GM13977 (cell line): ENCODE data around the gene TOGARAM2.

ENCODE experiments used
- DNase-seq: peaks from one replicate; pipeline ENCODE4 v3.0.0; 2012; ENCODE audit warnings: low spot score
- in situ Hi-C: fragments of 300-500 bp; cut with MboI; formaldehyde crosslinking; loops from one replicate; pipeline ENCODE4 v1.12.0; 2022; ENCODE audit warnings: low sequenced_read_pairs, low pct_unique_long_range_greater_than_20kb, mixed read lengths, inconsistent platforms; ENCODE audit not compliant: unreplicated experiment
- TF ChIP-seq, protein P1 (sequence below): IDR thresholded peaks from 2 replicates; pipeline ENCODE4 v1.5.1; 2012; ENCODE audit warnings: mild to moderate bottlenecking, control low read depth; ENCODE audit not compliant: insufficient read depth; ENCODE audit errors: extremely low read depth, missing control alignments

TOGARAM2 gene

DNA sequence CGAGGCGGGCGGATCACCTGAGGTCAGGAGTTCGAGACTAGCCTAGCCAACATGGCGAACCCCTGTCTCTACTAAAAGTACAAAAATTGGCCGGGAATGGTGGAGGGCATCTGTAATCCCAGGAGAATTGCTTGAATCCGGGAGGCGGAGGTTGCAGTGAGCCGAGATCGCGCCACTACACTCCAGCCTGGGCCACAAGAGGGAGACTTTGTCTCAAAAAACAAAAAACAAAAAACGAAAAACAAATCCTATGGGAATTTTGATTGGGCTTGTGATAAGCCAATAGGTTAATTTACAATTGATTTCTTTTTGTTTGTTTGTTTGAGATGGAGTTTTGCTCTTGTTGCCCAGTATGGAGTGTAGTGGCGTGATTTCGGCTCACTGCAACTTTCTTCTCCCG is 24.2 kb upstream of the TOGARAM2 start:
- in situ Hi-C loops, result loop anchor here (25.0 kb wide), 1 partner anchor 880 kb away; no protein-coding TSS in a partner anchor
- TF ChIP-seq, protein P1, sequence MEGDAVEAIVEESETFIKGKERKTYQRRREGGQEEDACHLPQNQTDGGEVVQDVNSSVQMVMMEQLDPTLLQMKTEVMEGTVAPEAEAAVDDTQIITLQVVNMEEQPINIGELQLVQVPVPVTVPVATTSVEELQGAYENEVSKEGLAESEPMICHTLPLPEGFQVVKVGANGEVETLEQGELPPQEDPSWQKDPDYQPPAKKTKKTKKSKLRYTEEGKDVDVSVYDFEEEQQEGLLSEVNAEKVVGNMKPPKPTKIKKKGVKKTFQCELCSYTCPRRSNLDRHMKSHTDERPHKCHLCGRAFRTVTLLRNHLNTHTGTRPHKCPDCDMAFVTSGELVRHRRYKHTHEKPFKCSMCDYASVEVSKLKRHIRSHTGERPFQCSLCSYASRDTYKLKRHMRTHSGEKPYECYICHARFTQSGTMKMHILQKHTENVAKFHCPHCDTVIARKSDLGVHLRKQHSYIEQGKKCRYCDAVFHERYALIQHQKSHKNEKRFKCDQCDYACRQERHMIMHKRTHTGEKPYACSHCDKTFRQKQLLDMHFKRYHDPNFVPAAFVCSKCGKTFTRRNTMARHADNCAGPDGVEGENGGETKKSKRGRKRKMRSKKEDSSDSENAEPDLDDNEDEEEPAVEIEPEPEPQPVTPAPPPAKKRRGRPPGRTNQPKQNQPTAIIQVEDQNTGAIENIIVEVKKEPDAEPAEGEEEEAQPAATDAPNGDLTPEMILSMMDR, result peak; percentile 49

DNA sequence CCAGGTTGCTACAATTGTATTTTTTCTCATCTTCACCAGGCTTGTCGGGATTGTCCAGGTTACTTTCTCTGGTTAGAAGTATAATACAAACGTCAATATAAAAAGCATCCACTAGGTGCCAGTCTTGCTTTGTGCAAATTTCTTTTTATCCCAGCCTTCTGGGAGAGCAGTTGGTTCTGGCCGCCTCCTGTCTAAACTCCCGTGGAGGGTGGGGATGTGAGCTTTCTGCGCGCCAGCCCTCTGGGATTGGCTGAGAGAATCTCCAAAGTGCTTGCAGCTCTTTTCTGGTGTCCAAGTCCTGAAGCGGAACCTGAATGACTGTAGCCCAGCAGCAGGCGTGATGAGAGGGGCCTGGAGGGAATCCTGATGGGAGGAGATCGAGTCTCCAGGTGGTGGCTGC is 22.4 kb upstream of the TOGARAM2 start:
- in situ Hi-C loops, result loop anchor here (25.0 kb wide), 1 partner anchor 879 kb away; no protein-coding TSS in a partner anchor
- TF ChIP-seq, protein P1, result peak; percentile 58
- DNase-seq, result peak; percentile 73

More for the DNA sequence above, 24.2 kb upstream of the TOGARAM2 start:
- DNase-seq, result no peak

DNA sequence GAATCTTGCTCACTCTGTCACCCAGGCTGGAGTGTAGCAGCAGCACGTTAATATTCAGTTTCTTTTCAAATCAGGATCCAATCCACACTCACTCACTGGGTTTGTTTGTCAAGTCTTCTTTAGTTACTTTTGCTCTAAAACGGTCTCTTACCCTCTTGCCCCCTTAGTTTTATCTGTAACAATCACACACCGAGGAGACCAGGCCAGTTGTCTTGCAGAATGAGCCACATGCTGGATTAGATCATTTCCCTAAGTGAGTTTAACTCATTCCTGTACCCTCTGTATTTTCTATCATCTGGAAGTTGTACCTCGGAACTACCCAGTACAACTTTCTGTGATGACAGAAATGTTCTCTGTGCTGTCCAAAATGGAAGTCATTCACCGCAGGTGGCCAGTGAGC is 20.7 kb upstream of the TOGARAM2 start:
- TF ChIP-seq, protein P1, result no peak
- DNase-seq, result no peak
- in situ Hi-C loops, result loop anchor here (5.0 to 25.0 kb wide), 2 partner anchors 237 to 877 kb away; no protein-coding TSS in a partner anchor

DNA sequence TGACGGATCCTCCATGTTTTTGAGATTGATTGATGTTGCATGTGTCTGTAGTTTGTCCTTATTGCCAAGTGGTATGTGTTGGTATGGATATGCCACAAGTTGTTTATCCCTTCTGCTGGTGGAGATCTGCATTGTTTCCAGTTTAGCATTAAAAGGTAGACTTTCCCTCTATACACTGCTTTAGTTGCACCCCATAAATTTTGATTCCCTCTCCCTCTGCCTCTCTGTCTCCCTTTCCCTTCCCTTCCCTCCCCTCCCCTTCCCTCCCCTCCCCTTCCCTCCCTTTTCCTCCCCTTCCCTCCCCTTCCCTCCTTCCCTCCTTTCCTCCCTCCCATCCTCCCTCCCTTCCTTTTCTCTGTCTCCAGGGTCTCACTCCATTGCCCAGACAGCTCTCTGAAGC is 18.6 kb upstream of the TOGARAM2 start:
- in situ Hi-C loops, result loop anchor here (5.0 to 25.0 kb wide), 2 partner anchors 235 to 875 kb away; no protein-coding TSS in a partner anchor
- TF ChIP-seq, protein P1, result no peak
- no peak for DNase-seq

DNA sequence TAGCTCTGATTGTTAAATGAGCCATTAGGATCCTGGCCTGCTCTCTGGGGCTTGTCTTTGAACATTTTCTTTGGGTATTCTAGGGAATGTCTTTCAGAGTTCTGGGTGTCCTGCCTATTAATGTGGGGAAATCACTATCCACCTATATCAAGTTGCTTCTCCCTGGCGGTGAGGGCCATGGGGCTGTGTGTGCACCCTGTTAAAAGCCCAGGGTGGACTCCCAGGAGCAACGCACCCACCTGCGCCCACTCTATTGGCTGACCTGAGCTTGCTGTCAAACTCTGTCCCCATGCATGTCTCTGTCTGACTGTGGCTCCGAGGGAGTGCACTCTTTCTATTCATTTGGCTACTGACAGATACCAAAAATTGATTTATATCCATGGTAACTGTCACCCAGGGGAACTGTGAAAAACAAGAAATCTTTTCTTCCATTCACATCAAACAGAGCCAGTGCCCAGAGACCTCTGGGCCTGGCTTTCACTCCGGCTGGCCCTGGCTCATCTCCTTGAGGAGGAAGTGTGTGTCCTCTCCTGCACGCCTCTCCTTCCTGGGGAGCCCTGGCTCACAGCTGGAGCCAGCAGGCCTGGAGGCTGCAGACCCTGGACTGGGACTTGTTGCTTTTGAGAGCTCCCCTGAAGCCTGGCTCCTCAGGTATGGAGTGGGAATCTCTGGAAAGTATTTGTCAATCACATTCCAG is 10.5 kb upstream of the TOGARAM2 start:
- TF ChIP-seq, protein P1, result no peak
- in situ Hi-C loops, result loop anchor here (25.0 kb wide), 1 partner anchor 867 kb away; no protein-coding TSS in a partner anchor
- DNase-seq, result no peak

DNA sequence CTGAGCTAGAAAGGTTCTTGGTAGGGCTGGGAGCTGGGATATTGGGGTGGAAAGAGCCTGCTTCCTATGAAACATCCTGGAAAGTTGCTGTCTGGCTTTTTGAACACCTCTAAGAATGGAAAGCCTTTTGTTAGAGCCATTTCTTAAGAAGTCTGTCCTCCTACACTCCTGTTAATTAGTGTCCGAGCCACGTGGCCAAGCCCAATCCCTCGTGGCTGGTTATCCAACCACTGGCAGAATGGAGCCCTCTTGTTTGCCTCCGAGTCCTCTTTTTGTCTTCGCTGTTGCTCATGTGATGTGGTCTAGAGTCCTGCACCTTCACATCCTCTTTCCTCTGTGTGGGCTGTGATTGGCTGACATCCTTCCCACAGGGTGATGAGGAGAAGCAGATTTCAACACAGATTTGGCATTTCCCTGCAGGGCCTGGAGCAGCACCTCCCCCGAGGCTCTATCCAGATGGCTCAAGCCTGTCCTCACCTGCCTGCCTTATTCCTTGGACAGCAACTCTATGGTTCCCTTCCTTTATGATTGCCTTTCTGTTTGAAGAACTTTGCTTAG is 8.2 kb upstream of the TOGARAM2 start:
- TF ChIP-seq, protein P1, result no peak
- in situ Hi-C loops, result loop anchor here (25.0 kb wide), 1 partner anchor 864 kb away; no protein-coding TSS in a partner anchor
- no peak for DNase-seq
